Measurements from ENCODE around the gene PYGO2. TPM values are rescaled to one million over a fixed set of nuclear protein-coding genes. Genes with fewer than 3 reads are reported as not detected.
A peak's percentile ranks its signal among the peaks of the same experiment; 100 is the strongest.
"Not testable (repeated sequence)": the region's sequence is repeated elsewhere in the genome, so short reads cannot be mapped to it uniquely, and the experiment has no call there.

Gene PYGO2
- total RNA-seq, 1 experiment from 2014 or later, result 35.9 TPM

- no peak for TF ChIP-seq CTCF (IDR thresholded peaks at IDR 0.05; ENCODE audit: unreplicated experiment)
- H3K4me3 Mint-ChIP-seq (ENCODE audit: unreplicated experiment), result no peak within 1 kb of the TSS
- H3K9me3 Mint-ChIP-seq (ENCODE audit: unreplicated experiment), result no peaks in the 10 kb centered on the region
- peaks cover 60% of the 10 kb centered on the region for H3K36me3 Mint-ChIP-seq (ENCODE audit: insufficient read depth, unreplicated experiment)
- DNase-seq (ENCODE audit: unreplicated experiment), result peak; percentile 100
- peaks cover 6% of the 10 kb centered on the region for H3K4me1 Mint-ChIP-seq (ENCODE audit: insufficient read depth, unreplicated experiment)
- ChIA-PET POLR2A (interaction anchor here (0.5 to 41.1 kb wide), 33 partner anchors 6 to 893 kb away, joined by 3 to 1917 read pairs (median 4); partner anchors contain the start of genes CKS1B, EFNA3, FLAD1 and LENEP), CTCF (interaction anchor here (0.6 to 7.3 kb wide), 21 partner anchors 10 to 578 kb away, joined by 3 to 118 read pairs (median 5); partner anchors contain the start of genes CKS1B, LENEP, PBXIP1 and PMVK)
- no peaks in the 10 kb centered on the region for H3K27me3 Mint-ChIP-seq (ENCODE audit: insufficient read depth, unreplicated experiment)
- intact Hi-C loops (cut with micrococcal nuclease), result loop anchor here (1.0 kb wide), 1 partner anchor 34 kb away; no protein-coding TSS in a partner anchor
- H3K27ac Mint-ChIP-seq (ENCODE audit: low read depth, unreplicated experiment), result no peak within 1 kb of the TSS
- BruUV-seq (replicated peaks), result no TSS peak
These were observed 21.5 kb upstream of the PYGO2 start, which contains the start of gene FLAD1 for GRCh38 chr1:154982897-154983648. Gene FLAD1 (plus strand): TSS chr1:154983344. CDS start chr1:154983695, 351 bp downstream.

GRCh38 chr1:154982341-154982740, 20.8 kb upstream of the PYGO2 start:
- DNase-seq (ENCODE audit: unreplicated experiment), result no peak
- ChIA-PET CTCF (interaction anchor here (0.9 to 7.3 kb wide), 8 partner anchors 9 to 192 kb away, joined by 5 to 118 read pairs (median 10); partner anchors contain the start of genes CKS1B, LENEP, PBXIP1 and PYGO2), POLR2A (interaction anchor here (0.5 to 41.1 kb wide), 16 partner anchors 7 to 423 kb away, joined by 3 to 1917 read pairs (median 8); partner anchors contain the start of genes CKS1B, FLAD1, LENEP and PBXIP1)
- BruUV-seq (replicated peaks), result no TSS peak
- Mint-ChIP-seq H3K9me3 (ENCODE audit: unreplicated experiment) (no peaks in the 10 kb centered on the region), H3K4me1 (ENCODE audit: insufficient read depth, unreplicated experiment) (peaks cover 14% of the 10 kb centered on the region), H3K27ac (ENCODE audit: low read depth, unreplicated experiment) (no peak overlapping the region), H3K4me3 (ENCODE audit: unreplicated experiment) (no peak overlapping the region), H3K36me3 (ENCODE audit: insufficient read depth, unreplicated experiment) (peaks cover 63% of the 10 kb centered on the region), H3K27me3 (ENCODE audit: insufficient read depth, unreplicated experiment) (no peaks in the 10 kb centered on the region)
- no peak for TF ChIP-seq CTCF (IDR thresholded peaks at IDR 0.05; ENCODE audit: unreplicated experiment)
- intact Hi-C loops (cut with micrococcal nuclease), result no loop called here

GRCh38 chr1:154978360-154978759, 16.8 kb upstream of the PYGO2 start:
- Mint-ChIP-seq H3K36me3 (ENCODE audit: insufficient read depth, unreplicated experiment) (peaks cover 36% of the 10 kb centered on the region), H3K27ac (ENCODE audit: low read depth, unreplicated experiment) (no peak overlapping the region), H3K9me3 (ENCODE audit: unreplicated experiment) (no peaks in the 10 kb centered on the region), H3K4me1 (ENCODE audit: insufficient read depth, unreplicated experiment) (peaks cover 9% of the 10 kb centered on the region), H3K27me3 (ENCODE audit: insufficient read depth, unreplicated experiment) (no peaks in the 10 kb centered on the region), H3K4me3 (ENCODE audit: unreplicated experiment) (no peak overlapping the region)
- CTCF ChIA-PET, result interaction anchor here (0.6 to 3.0 kb wide), 6 partner anchors 10 to 192 kb away, joined by 3 to 17 read pairs (median 3); no protein-coding TSS in a partner anchor
- no peak for TF ChIP-seq CTCF (IDR thresholded peaks at IDR 0.05; ENCODE audit: unreplicated experiment)
- BruUV-seq (replicated peaks), result no TSS peak
- POLR2A ChIA-PET, result interaction anchor here (0.7 to 41.1 kb wide), 5 partner anchors 7 to 1140 kb away, joined by 3 to 1917 read pairs (median 312); partner anchors contain the start of genes CKS1B, FLAD1, LENEP and PBXIP1
- intact Hi-C loops (cut with micrococcal nuclease), result no loop called here
- no peak for DNase-seq (ENCODE audit: unreplicated experiment)

- intact Hi-C loops (cut with micrococcal nuclease); H3K27ac Mint-ChIP-seq (ENCODE audit: low read depth, unreplicated experiment): not testable (repeated sequence)
- POLR2A ChIA-PET, result interaction anchor here (0.8 to 41.1 kb wide), 6 partner anchors 7 to 1140 kb away, joined by 3 to 1917 read pairs (median 234); partner anchors contain the start of genes ADAM15, CKS1B, FLAD1 and LENEP
These were observed 16.2 kb upstream of the PYGO2 start for GRCh38 chr1:154977762-154978161.

More at GRCh38 chr1:154977762-154978161, 16.2 kb upstream of the PYGO2 start:
- BruUV-seq (replicated peaks); H3K27me3 Mint-ChIP-seq (ENCODE audit: insufficient read depth, unreplicated experiment); H3K9me3 Mint-ChIP-seq (ENCODE audit: unreplicated experiment); H3K4me3 Mint-ChIP-seq (ENCODE audit: unreplicated experiment); DNase-seq (ENCODE audit: unreplicated experiment): not testable (repeated sequence)
- Mint-ChIP-seq H3K36me3 (ENCODE audit: insufficient read depth, unreplicated experiment) (peaks cover 36% of the 10 kb centered on the region), H3K4me1 (ENCODE audit: insufficient read depth, unreplicated experiment) (peaks cover 12% of the 10 kb centered on the region)
- CTCF ChIA-PET, result interaction anchor here (0.6 to 3.0 kb wide), 8 partner anchors 11 to 497 kb away, joined by 3 to 17 read pairs (median 4); no protein-coding TSS in a partner anchor

Measured in MCF 10A (cell line).